GM10248 (cell line): ENCODE measurements around the gene KMT2A.

Experiments used
- CTCF ChIA-PET: fragments of 300-600 bp; sonication (Branson Sonifier 250); formaldehyde crosslinking; extraction: SDS; loops from one replicate; lab custom pipeline; 2021; ENCODE audit warnings: antibody characterized with exemption; lab: Yijun Ruan, JAX
- POLR2A ChIA-PET: fragments of 350-650 bp; sonication (Branson Sonifier 250); formaldehyde crosslinking; extraction: SDS; loops from one replicate; lab custom pipeline; 2020; ENCODE audit warnings: antibody characterized with exemption; lab: Yijun Ruan, JAX
- DNase-seq: peaks from one replicate; pipeline ENCODE4 v3.0.0; 2012; ENCODE audit errors: extremely low spot score
- CTCF ChIP-seq: IDR thresholded peaks from 2 replicates; pipeline ENCODE4 v1.5.1; 2012; ENCODE audit warnings: mild to moderate bottlenecking, low read depth; ENCODE audit errors: extremely low read depth, missing control alignments, control extremely low read depth

KMT2A gene

GRCh38 chr11:118529584-118530175 is 93.4 kb downstream of the KMT2A start:
- CTCF ChIA-PET, result interaction anchor here (1.0 kb wide), 1 partner anchor 331 kb away, joined by 3 read pairs; no protein-coding TSS in a partner anchor
- no peak for TF ChIP-seq CTCF
- POLR2A ChIA-PET, result no interaction called here
- no peak for DNase-seq

GRCh38 chr11:118530180-118530682 is 93.9 kb downstream of the KMT2A start:
- no peak for TF ChIP-seq CTCF
- CTCF ChIA-PET, result interaction anchor here (1.0 kb wide), 1 partner anchor 332 kb away, joined by 3 read pairs; no protein-coding TSS in a partner anchor
- POLR2A ChIA-PET, result no interaction called here
- DNase-seq, result no peak

- POLR2A ChIA-PET, result no interaction called here
- CTCF ChIA-PET, result interaction anchor here (1.0 to 1.4 kb wide), 2 partner anchors 64 to 332 kb away, joined by 3 read pairs; no protein-coding TSS in a partner anchor
- TF ChIP-seq CTCF, result no peak
- peak; percentile 93 for DNase-seq
These were observed 94.6 kb downstream of the KMT2A start, which contains the start of gene TMEM25 for GRCh38 chr11:118530683-118531596. TSS of gene TMEM25 (plus strand) at chr11:118531192. CDS start at chr11:118531802, 610 bp downstream.

- TF ChIP-seq CTCF, result no peak
- ChIA-PET CTCF (interaction anchor here (1.4 kb wide), 1 partner anchor 63 kb away, joined by 3 read pairs; no protein-coding TSS in a partner anchor), POLR2A (no interaction called here)
- peak; percentile 59 for DNase-seq
These were observed 95.3 kb downstream of the KMT2A start for GRCh38 chr11:118531597-118532084.

GRCh38 chr11:118532091-118532490 is 95.8 kb downstream of the KMT2A start:
- POLR2A ChIA-PET, result no interaction called here
- no peak for DNase-seq
- CTCF ChIA-PET, result interaction anchor here (1.4 kb wide), 1 partner anchor 62 kb away, joined by 3 read pairs; no protein-coding TSS in a partner anchor
- TF ChIP-seq CTCF, result no peak

GRCh38 chr11:118532852-118533768 is 96.8 kb downstream of the KMT2A start:
- ChIA-PET CTCF (interaction anchor here (1.4 kb wide), 1 partner anchor 61 kb away, joined by 3 read pairs; no protein-coding TSS in a partner anchor), POLR2A (no interaction called here)
- no peak for DNase-seq
- no peak for TF ChIP-seq CTCF
